HG03103 (cell line): Measurements from ENCODE around the gene NAALADL2.

Experiments used
- ATAC-seq: cut with Tn5 transposase; IDR thresholded peaks from one replicate; pipeline ENCODE4 v1.9.1; 2021; ENCODE audit warnings: low read depth; ENCODE audit not compliant: unreplicated experiment

The NAALADL2 gene

GRCh38 chr3:174884776-174885568 is 25.8 kb downstream of the NAALADL2 start:
- ATAC-seq = no peak

GRCh38 chr3:174891524-174892203 is 32.5 kb downstream of the NAALADL2 start:
- no peak for ATAC-seq

GRCh38 chr3:174907027-174907426 is 47.9 kb downstream of the NAALADL2 start:
- no peak for ATAC-seq

- no peak for ATAC-seq
Measured at GRCh38 chr3:174907628-174908407, 48.7 kb downstream of the NAALADL2 start.

GRCh38 chr3:174931473-174932353 is 72.6 kb downstream of the NAALADL2 start:
- ATAC-seq = no peak

- ATAC-seq = no peak
Measured at GRCh38 chr3:174936590-174936989, 77.5 kb downstream of the NAALADL2 start.

- ATAC-seq = no peak
Measured at GRCh38 chr3:174937478-174937877, 78.3 kb downstream of the NAALADL2 start.

- ATAC-seq = no peak
Measured at GRCh38 chr3:174938102-174938501, 79.0 kb downstream of the NAALADL2 start.

GRCh38 chr3:174940151-174940550 is 81.0 kb downstream of the NAALADL2 start:
- ATAC-seq = no peak

GRCh38 chr3:174945276-174945675 is 86.1 kb downstream of the NAALADL2 start:
- ATAC-seq = no peak

GRCh38 chr3:174945951-174946350 is 86.8 kb downstream of the NAALADL2 start:
- no peak for ATAC-seq

GRCh38 chr3:174949523-174949922 is 90.4 kb downstream of the NAALADL2 start:
- ATAC-seq = no peak

GRCh38 chr3:174951034-174951433 is 91.9 kb downstream of the NAALADL2 start:
- no peak for ATAC-seq

GRCh38 chr3:174951498-174952005 is 92.4 kb downstream of the NAALADL2 start:
- ATAC-seq = no peak

- ATAC-seq = no peak
Measured at GRCh38 chr3:174953068-174953467, 93.9 kb downstream of the NAALADL2 start.

- no peak for ATAC-seq
Measured at GRCh38 chr3:174955513-174956016, 96.4 kb downstream of the NAALADL2 start.

GRCh38 chr3:174957081-174957480 is 97.9 kb downstream of the NAALADL2 start:
- no peak for ATAC-seq

- no peak for ATAC-seq
Measured at GRCh38 chr3:174957551-174958001, 98.4 kb downstream of the NAALADL2 start.

- no peak for ATAC-seq
Measured at GRCh38 chr3:174958671-174959328, 99.7 kb downstream of the NAALADL2 start.
